ENCODE results near the gene FBXO41.

FBXO41 gene

GRCh38 chr2:73281244-73281643 is 3.0 kb downstream of the FBXO41 start:
- Histone ChIP-seq H3K27me3 (ENCODE audit: control insufficient read depth, low read length) (no peaks in the 10 kb centered on the region), H3F3A (ENCODE audit: control insufficient read depth, insufficient read depth) (peaks cover 3% of the 10 kb centered on the region; the same call in 1 of the 2 replicates), H3K4me3 (ENCODE audit: low read length) (no peak overlapping the region), H3K9me3 (ENCODE audit: control insufficient read depth, insufficient read depth, low read length) (no peaks in the 10 kb centered on the region), H3K27ac (ENCODE audit: low read depth, low read length) (no peak overlapping the region), H3K79me2 (ENCODE audit: control insufficient read depth, low read length) (peaks cover 80% of the 10 kb centered on the region), H4K20me1 (ENCODE audit: control insufficient read depth, insufficient read depth, low read depth, low read length) (peaks cover 26% of the 10 kb centered on the region), H3K36me3 (ENCODE audit: control insufficient read depth, low read length) (peaks cover 77% of the 10 kb centered on the region), H3K9me2 (replicated peaks; ENCODE audit: control insufficient read depth, low read length) (no peaks in the 10 kb centered on the region), H3K4me2 (ENCODE audit: low read length) (peak overlapping the region; percentile 99; the same call in 1 of the 2 replicates), H3K4me1 (ENCODE audit: control insufficient read depth, low read length) (peaks cover 33% of the 10 kb centered on the region)
- no peak for TF ChIP-seq CTCF (IDR thresholded peaks at IDR 0.05; ENCODE audit: low read depth, low read length, poor library complexity, severe bottlenecking)
- no peak for TF ChIP-seq EZH2phosphoT487 (IDR thresholded peaks at IDR 0.05; ENCODE audit: borderline replicate concordance, low read length)

GRCh38 chr2:73279852-73280251 is 4.4 kb downstream of the FBXO41 start:
- no peak overlapping the region for H3K27ac ChIP-seq (ENCODE audit: low read depth, low read length)
- 0 out of 2 replicates have a peak, but pooled peaks cover 1% of the 10 kb centered on the region for H3F3A ChIP-seq (ENCODE audit: control insufficient read depth, insufficient read depth)
- no peaks in the 10 kb centered on the region for H3K9me2 ChIP-seq (replicated peaks; ENCODE audit: control insufficient read depth, low read length)
- no peak overlapping the region for H3K4me3 ChIP-seq (ENCODE audit: low read length)
- H3K9me3 ChIP-seq (ENCODE audit: control insufficient read depth, insufficient read depth, low read length), result no peaks in the 10 kb centered on the region
- peaks cover 94% of the 10 kb centered on the region for H3K79me2 ChIP-seq (ENCODE audit: control insufficient read depth, low read length)
- no peak for TF ChIP-seq CTCF (IDR thresholded peaks at IDR 0.05; ENCODE audit: low read depth, low read length, poor library complexity, severe bottlenecking)
- TF ChIP-seq EZH2phosphoT487 (IDR thresholded peaks at IDR 0.05; ENCODE audit: borderline replicate concordance, low read length), result no peak
- peaks cover 26% of the 10 kb centered on the region for H4K20me1 ChIP-seq (ENCODE audit: control insufficient read depth, insufficient read depth, low read depth, low read length)
- peaks cover 84% of the 10 kb centered on the region for H3K36me3 ChIP-seq (ENCODE audit: control insufficient read depth, low read length)
- no peak overlapping the region for H3K4me2 ChIP-seq (ENCODE audit: low read length)
- H3K4me1 ChIP-seq (ENCODE audit: control insufficient read depth, low read length), result peaks cover 19% of the 10 kb centered on the region
- H3K27me3 ChIP-seq (ENCODE audit: control insufficient read depth, low read length), result no peaks in the 10 kb centered on the region

GRCh38 chr2:73272270-73272669 is 12.0 kb downstream of the FBXO41 start:
- Histone ChIP-seq H3K9me2 (replicated peaks; ENCODE audit: control insufficient read depth, low read length) (no peaks in the 10 kb centered on the region), H3K27ac (ENCODE audit: low read depth, low read length) (no peak overlapping the region), H3K79me2 (ENCODE audit: control insufficient read depth, low read length) (peaks cover 96% of the 10 kb centered on the region), H4K20me1 (ENCODE audit: control insufficient read depth, insufficient read depth, low read depth, low read length) (peaks cover 8% of the 10 kb centered on the region), H3K9me3 (ENCODE audit: control insufficient read depth, insufficient read depth, low read length) (no peaks in the 10 kb centered on the region), H3K4me1 (ENCODE audit: control insufficient read depth, low read length) (peaks cover 5% of the 10 kb centered on the region), H3K4me2 (ENCODE audit: low read length) (no peak overlapping the region), H3K4me3 (ENCODE audit: low read length) (no peak overlapping the region), H3K36me3 (ENCODE audit: control insufficient read depth, low read length) (peaks cover 73% of the 10 kb centered on the region), H3K27me3 (ENCODE audit: control insufficient read depth, low read length) (no peaks in the 10 kb centered on the region), H3F3A (ENCODE audit: control insufficient read depth, insufficient read depth) (no peaks in the 10 kb centered on the region; the same call in 1 of the 2 replicates)
- TF ChIP-seq CTCF (IDR thresholded peaks at IDR 0.05; ENCODE audit: low read depth, low read length, poor library complexity, severe bottlenecking) (no peak), EZH2phosphoT487 (IDR thresholded peaks at IDR 0.05; ENCODE audit: borderline replicate concordance, low read length) (no peak)
